HG02571 (cell line): ENCODE data around the gene TLDC2.

Source experiments
- ATAC-seq: cut with Tn5 transposase; IDR thresholded peaks from one replicate; pipeline ENCODE4 v1.9.1; 2021; ENCODE audit warnings: mild to moderate bottlenecking, moderate library complexity; ENCODE audit not compliant: unreplicated experiment

TLDC2 gene

GRCh38 chr20:36849333-36850065 is 26.4 kb upstream of the TLDC2 start:
- ATAC-seq = no peak

GRCh38 chr20:36850759-36851158 is 25.2 kb upstream of the TLDC2 start:
- no peak for ATAC-seq

GRCh38 chr20:36851490-36851889 is 24.4 kb upstream of the TLDC2 start:
- ATAC-seq = no peak

- ATAC-seq = peak; percentile 60
These were observed 23.8 kb upstream of the TLDC2 start for GRCh38 chr20:36852187-36852586.

GRCh38 chr20:36854348-36855240 is 21.3 kb upstream of the TLDC2 start:
- ATAC-seq = no peak

GRCh38 chr20:36855241-36855657 is 20.7 kb upstream of the TLDC2 start:
- ATAC-seq = no peak

- no peak for ATAC-seq
These were observed 19.7 kb upstream of the TLDC2 start for GRCh38 chr20:36856195-36856594.

GRCh38 chr20:36856691-36857635 is 19.0 kb upstream of the TLDC2 start:
- ATAC-seq = no peak

- no peak for ATAC-seq
These were observed 16.7 kb upstream of the TLDC2 start for GRCh38 chr20:36859282-36859555.

GRCh38 chr20:36859700-36860330 is 16.1 kb upstream of the TLDC2 start:
- ATAC-seq = no peak

GRCh38 chr20:36860339-36860738 is 15.6 kb upstream of the TLDC2 start:
- no peak for ATAC-seq

GRCh38 chr20:36860811-36861624 is 14.9 kb upstream of the TLDC2 start:
- no peak for ATAC-seq

GRCh38 chr20:36861625-36861874 is 14.4 kb upstream of the TLDC2 start:
- no peak for ATAC-seq

GRCh38 chr20:36861875-36862801 is 13.8 kb upstream of the TLDC2 start:
- no peak for ATAC-seq

GRCh38 chr20:36862857-36863668 is 12.9 kb upstream of the TLDC2 start:
- ATAC-seq = peak; percentile 3

- ATAC-seq = no peak
These were observed 10.7 kb upstream of the TLDC2 start for GRCh38 chr20:36865076-36865860.

- ATAC-seq = no peak
These were observed 10.1 kb upstream of the TLDC2 start for GRCh38 chr20:36865861-36866149.

- no peak for ATAC-seq
These were observed 9.8 kb upstream of the TLDC2 start for GRCh38 chr20:36866164-36866563.
